Cortex of kidney (tissue), 1 donor: ENCODE measurements around the gene PROM1.

ENCODE experiments used
- DNase-seq: peaks from one replicate; lab custom pipeline; 2025; lab: John Stamatoyannopoulos, UW

PROM1 gene

DNA sequence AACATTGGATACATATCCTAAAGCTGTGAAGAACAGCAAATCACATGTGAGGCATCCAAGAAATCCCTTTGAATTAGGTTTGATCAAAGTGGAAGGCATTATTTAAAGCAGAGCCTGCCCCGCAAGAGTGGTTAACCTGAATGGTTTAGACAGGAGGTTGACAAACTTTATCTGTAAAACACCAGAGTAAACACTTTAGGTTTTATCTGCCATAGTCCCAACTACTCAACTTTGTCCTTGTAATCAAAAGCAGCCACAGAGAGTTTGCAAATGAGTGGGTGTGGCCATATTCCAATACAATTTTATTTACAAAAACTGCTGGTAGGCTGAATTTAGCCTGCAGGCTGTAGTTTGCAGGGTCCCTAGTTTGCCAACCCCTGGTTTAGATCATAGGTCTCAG lies 95.6 kb downstream of the PROM1 start:
- DNase-seq: no peak

DNA sequence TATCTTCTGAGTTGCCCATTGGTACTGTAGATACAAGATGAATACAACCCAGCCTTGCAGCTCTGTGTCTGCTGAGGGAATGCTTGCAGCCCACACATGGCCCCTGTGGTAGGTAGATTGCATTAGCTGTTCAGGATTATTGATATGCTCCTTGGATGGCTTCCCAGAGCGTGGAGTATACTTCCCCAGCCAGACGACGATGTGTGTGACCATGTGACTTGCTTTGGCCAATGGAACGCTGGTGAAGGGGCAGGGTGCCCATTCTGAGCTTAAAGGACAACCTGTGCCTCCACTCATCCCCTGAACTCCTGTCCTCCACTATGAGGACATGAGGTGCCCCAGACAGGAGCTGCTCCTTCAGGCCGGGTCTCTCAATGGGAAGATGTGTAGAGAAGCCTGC lies 96.9 kb downstream of the PROM1 start:
- DNase-seq: no peak

DNA sequence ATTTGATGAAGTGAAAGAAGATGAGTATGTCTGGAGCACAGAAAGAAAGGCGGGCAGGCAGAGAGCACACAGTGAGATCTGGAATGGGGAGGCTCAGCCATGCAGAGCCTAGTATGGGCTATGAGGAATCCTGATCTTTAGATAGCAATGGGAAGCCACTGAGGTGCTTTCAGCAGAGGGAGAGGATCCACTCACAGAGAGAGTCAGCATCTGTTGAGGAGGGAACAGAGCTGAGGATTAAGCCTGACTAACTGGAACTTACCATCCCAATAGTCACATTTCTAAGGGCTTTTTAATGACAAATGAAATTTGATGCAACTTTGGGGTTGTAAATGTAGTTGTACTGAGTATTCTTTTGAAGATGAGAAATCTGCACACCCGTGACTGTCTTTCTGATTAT lies 100.2 kb downstream of the PROM1 start:
- DNase-seq: no peak

DNA sequence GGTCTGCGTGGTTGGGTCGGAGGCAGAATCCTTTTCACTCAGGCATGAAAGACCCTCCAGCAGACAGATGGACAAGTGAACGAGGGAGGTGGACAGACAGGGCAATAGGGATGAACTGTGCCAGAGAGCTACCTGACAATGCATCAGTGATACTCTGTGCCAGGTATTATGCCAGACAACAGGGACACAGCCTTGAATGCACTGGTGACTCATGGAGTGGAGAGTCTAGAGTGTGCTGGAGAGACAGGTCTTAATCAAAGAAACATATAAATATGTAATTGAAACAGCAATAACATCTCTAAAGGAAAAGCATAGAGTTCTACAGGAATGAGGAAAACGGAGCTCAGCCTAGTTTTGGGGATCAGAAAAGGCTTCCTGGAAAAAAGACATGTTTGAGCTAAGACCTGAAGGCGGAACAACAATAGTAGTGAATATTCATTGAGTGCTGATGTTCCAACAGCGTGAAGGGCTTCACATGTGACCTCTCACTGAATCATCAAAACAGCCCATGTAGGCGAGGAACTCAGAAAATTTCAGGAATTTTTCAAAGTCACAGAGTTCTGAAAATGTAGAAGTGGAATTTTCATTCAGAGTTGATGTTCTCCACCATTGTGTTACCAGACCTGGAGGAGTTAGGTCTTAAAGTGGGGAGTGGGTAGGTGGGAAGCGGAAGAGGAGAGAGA lies 100.8 kb downstream of the PROM1 start:
- DNase-seq: no peak

DNA sequence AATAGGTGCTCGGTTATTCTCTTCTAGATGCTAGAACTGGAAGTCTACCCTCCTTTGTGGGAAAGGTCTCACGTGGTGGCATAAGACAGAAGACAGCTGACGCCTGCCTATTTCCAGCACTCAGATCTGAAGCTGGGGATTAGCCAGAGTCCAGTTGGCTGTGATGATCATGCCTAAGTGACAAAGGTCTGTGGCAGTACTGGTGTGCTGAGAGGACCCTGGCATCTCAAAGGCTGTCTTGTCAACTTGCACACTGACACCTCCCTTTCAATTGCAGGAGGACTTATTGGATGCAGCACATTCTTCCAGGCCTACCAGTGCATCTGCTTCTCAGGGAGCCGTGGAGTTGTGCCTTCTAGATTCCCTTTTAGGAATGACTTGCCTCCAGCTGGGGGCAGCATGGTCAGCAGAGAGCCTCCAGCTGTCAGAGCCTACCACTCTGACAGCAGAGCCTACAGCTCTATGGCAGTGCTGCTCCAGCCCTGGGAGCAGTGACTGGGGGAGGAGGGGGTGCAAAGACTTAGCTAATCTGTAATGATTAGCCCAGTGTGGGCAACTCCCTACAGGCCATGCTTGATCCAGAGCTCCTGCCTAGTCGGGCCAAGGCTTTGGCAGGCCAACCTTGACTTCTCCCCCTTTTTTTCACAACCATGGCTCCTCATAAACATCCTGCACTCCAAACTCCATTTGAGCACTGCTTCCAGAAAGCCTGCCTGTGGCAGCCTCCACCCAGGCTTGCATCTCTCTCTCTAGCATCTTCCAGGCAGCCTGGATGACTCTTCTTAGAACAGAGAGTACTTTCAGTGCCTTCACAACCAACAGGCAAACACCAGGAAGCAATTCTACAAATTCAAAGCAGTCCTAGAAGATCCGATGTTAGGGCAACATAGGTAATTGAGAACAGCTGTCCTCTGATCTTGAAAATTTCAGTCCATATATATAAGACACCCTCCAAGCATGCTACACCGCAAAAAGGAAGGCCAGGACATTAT lies 107.1 kb downstream of the PROM1 start:
- no peak for DNase-seq

DNA sequence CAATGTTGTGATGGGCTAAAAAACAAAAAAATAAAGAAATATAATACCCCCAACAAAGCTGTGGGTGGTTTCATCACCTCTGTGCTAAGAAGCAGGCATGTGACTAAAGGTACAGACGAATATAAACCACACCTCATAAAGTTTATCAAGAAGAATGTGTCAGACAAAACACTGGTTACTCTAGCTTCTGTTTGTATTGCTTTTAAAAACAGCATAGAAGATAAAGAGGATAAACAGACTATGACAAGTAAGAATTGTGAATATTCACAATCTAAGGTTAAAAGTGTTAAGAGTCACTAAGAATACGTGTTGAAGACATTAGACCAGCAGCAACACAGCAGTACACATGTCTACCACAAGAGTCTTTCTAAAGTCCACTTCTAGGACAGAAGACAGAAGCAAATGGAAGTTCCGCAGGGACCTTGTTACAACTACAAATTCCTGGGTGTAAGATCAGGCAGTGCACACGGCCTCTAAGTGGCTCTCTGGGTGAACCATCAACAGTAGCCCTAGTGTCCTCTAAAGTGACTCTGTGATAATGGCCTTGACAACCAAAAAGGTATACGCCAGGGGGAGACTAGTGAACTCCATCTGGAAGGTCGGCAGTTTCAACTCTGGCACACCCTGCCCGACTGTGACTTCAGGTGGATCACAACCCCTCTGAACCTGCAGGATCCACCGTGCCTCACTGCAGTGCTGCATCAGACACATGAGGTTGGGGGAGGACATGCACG lies 112.6 kb downstream of the PROM1 start:
- DNase-seq: no peak

DNA sequence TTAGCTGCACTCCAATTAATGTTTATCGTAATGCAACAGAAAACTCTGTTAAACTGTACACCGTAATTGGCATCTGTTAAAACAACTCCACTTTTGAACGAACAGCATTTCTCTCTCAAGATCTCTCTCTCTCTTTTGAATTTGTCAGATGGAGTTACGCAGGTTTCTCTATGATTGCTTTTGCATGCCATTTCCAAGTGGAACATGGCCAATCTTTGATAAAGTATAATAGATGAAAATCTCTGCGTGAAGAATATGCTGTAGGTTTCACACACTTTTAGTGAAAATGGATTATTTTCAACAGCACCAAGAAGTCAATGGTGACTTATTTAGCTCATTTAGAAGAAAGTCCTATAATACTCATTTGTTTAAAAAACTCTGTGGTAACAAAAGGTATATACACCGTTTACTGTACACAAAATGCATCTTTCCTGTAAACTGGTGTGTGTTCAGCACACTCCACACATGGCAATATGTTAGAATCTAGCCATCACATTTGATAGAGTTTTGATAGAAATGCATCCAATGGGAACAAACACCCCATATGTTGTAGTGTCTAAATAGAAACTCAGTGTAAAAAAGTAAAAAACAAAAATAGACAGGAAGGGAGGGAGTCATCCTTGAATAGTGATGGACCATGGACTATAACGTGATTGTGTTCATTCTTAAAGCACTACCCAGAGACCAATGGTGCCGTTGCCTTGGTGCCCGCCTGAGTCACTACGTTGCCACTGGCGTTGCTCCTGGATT lies 115.1 kb downstream of the PROM1 start:
- no peak for DNase-seq

DNA sequence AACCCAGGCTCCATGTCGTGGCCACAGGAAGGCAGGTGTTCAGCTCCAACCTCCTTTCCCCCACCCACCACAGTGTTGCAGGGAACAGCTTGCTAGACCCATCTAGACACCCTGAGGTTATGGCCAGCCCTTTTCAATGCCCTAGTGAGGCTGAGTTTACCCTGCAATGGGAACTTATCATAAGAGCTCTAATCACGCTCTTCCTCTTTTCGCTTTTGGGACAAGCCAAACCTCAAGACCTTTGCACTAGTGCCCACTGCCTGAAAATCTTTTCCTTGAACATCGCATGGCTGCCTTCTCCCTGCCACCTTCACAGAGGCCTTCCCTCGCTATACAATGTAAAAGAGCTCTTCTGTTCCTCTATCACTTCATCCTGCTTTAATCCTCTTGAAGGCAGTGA lies 118.5 kb downstream of the PROM1 start:
- DNase-seq: no peak

DNA sequence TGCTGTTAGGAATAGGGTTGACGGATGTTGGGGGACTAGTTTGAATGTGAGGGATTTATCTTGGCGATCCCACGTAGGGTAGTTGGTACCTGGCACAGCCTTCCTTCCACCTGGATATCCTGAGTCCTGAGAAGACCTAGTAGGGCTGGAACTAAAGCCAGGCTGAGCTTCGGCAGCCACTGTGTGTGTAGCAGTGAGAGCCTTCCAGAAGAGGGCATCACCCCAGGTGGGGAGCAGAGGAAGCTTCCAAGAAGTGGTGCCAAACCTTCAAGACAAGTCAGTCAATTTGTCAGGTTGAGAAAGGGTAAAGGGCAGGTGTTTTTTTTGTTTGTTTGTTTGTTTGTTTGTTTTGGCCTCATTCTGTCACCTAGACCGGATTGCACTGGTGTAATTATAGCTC lies 119.7 kb downstream of the PROM1 start:
- no peak for DNase-seq

DNA sequence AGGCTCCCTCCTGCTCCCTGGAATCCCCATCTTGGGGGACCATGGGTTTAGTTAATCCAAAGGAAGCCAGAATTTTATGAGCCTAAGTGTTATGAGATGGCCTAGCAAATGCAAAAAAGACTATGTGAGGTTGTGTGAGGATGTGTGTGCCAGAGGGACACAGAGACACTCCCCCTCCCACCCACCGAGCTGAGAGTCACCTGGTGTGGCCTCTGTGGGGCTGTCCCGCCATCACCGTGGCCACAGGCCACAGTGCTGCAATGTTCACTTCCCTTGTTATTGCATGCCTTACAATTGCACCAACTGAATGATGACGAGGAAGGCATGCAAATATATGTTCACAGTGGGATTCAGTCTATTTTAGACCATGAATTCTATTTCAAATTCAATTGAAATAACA lies 120.2 kb downstream of the PROM1 start:
- DNase-seq: no peak

DNA sequence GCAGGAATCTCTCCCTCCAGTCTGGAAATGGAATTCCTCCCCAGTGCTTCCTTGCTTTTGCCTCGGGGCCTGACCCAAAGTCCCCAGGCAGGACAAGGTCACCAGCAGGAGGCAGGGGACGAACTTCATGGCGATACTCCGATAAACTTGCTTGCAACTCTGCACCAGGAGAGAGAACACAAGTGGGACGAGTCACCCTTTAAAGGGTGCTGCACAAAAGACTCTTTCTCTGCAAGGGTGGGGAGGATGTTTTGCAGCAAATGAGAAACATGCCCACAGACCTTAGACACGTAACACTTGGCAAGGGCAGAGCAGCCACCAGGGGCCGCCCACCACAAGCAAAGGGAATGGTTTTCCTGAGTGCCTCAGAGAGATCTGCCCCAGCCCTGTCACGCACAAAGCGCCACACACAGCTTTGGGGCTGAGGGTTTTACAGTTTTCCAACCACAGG lies 120.8 kb downstream of the PROM1 start, which contains the start of gene FGFBP2:
FGFBP2 (minus strand) TSS at position 175 of the 451 bp plus-strand sequence; CDS start at position 129, 46 bp downstream.
- no peak for DNase-seq

DNA sequence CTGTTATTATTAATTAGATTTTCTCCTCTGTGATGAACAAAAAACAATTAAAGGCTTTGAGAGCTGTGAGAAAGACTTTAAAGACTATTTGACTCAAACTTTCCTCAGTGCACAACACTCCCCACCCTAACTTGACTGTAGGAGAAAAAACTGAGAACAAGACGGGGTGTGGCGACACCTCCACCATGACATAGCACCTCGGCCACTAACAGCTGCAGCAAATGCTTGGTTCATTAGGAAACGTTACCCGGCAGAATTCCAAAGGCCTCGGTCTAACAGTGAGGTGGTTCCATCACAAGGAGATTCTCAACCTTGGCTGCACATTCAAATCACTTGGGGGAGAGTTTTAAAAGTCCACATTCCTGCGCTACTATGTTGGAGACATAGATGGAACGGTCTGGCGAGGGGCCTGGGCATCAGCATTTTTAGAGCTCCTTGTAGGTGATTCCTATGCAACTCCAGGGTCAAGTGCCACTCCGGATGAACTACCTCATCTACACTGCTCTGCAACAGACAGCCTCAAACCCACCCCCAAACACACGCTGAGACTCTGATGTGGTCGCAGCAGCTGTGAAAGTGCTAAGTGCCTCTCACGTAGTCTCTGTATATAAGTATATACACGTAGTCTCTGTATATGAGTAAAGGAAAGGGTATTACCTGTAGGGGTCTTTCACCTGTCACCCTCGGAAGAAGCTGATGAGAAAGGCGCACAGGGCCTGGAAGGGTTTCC lies 121.9 kb downstream of the PROM1 start:
- DNase-seq: no peak

DNA sequence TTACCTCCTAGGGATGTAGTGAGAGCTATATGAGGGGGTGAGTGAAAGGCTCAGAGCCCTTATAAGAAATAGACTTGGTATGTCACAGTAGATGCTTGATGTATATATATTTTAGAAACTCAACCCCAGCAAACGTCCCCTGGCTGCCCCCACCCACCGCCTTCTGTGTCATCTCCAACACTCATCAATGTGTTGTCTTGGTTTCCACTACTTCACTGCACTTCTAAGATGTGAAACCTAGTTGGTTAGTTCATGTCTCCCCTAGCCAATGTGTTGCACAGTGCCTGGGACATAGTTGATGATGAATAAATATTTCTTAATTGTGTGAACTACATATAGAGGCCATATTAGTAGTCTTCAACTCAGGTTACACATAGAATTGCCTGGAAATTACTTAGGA lies 125.3 kb downstream of the PROM1 start:
- no peak for DNase-seq

DNA sequence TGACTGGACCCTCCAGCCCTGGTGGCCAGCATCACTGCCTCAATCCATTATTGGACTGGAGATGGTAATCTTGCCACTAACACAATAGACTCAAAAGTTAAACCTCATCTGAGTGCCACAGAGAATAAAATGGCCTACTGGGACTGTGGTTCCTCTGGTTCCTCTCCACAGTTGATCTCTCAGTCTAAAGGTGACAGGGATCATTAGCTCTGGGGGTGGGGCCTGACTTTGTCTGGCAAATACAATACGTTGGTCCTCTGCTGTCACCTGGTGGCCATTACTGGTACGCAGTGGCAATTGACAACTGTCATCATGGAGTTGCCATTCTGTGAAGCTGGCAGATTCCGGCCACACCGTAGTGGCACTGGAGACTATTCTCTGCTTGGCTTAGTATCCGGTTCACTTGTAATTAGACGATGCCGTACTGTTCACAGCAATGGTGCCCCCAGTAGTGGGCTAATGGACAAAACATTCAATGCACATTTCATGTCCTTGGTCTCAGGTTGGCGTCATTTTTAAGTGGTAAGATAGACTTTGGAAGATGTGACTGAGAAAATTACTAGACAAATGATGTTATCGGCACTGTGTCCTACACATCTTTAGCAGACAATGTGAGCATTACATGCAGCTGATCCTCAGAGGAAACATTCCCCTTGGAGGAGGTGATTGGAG lies 127.5 kb downstream of the PROM1 start:
- no peak for DNase-seq

DNA sequence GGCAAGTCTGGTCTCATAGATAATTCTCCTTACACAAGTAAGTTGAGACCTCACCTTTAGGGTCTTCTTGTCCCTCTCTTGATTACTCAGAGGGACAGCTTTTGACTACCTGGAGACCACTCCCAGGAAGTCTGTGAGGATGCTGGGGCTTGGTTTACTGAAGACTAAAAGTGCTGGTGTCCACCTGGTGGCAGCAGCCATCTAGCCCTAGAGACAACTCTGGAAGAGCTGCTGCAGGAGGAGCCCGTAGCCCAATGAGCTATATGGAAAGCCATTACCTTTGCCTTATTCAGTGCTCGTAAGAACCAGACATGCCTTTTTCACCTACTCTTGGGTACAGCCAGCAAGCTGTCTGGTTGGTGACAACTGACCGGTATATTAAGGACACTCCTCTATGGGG lies 128.2 kb downstream of the PROM1 start:
- no peak for DNase-seq

DNA sequence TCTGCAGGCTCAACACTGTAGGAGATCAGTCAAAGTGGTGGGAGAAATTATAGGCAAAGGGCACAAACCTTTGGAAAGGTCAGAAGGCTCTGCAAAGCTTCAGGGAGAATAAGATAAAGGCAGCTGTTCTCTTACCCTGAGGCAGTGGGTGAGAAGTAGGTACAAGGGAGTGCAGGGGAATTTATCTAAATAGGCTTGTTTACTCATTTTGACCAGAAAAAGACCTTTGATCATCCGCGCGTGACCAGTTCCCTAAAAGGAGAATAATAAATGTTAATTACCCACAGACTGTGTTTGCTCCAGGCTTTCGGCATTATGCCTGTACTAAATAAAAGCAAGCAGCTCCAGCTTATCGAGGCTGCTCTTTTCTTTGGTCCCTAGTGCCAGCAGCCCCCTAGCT lies 130.2 kb downstream of the PROM1 start:
- no peak for DNase-seq

DNA sequence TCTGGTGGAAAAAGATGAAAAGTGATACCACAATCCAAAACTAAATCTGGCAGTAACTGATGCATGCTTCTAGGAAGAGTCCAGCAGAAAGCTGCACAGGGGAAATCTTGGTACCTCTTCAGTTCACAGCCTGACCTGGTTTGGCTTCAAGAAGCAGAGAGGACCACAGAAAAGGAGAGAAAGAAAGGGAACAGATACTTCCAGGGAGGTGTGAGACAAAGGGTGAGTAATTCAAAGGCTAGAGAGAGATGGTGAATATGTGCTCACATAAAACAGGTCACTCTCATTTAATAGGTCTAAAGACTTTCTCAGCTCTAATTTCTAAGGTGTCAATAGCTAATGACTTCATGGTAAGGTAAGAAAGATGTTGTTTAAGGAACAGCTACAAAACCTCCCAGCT lies 132.0 kb downstream of the PROM1 start:
- DNase-seq: no peak

DNA sequence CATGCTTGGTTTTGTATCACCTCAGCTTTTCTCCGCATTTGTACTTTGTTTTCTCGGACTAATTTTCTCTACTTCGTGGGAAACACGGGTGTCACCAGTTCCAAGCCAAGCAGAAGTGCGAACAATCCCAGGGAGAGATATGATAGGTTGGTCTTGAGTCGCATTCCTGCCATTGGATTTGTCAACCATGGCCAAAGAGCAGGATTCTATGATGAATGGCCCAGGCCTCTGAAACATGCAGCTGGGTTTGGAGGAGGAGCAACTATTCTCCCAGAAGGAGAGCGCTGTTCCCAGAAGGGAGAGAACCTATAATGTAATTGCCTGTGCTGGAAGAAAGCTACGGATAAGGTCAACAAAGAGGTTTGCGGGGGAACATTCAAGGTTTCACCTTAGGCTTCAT lies 135.0 kb downstream of the PROM1 start:
- DNase-seq: no peak

DNA sequence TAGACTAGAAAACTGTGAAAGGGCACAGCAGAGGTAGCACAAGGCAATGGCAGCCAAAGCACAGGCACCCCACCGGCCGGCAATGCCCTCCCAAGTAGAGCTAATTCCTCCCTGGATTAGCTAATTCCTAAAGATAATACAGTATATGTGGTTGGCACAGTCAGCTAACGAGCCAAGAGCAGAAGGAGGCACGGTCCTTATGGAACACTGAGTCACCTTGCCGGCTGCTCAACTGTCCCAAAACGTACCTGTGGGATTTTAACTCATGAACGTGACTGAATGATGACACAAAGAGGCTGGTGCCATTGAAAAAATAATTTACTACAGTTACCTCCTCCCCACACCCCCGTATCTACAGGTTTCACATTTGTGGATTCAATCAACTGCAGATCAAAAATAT lies 136.1 kb downstream of the PROM1 start:
- DNase-seq: no peak

DNA sequence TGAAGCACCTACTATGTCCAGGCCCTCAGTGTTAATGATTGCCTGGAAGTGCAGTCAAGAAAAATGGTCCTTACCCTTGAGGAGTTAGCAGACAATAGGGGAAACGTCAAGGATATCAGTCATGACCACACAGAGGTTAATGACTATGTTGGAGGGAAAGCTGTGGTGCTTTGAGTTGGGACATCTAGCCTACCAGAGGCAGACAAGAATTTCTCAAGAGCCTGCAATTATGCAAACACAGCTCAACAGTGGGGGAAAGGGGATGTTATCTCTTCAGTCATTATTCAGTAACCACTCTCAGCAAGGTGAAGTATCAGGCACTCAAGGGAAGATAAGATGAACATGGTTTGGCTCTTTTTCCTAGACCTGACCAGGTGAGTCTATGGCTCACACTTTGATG lies 138.3 kb downstream of the PROM1 start:
- no peak for DNase-seq
